Liver (tissue), 9 donors: ENCODE measurements around the gene CARHSP1. TPM values are rescaled to one million over a fixed set of nuclear protein-coding genes. Genes with fewer than 3 reads are reported as not detected.

Experiments used
- DNase-seq: peaks from one replicate; pipeline ENCODE4 v3.0.0-alpha.2; 2017; ENCODE audit warnings: low spot score
- H3K27ac ChIP-seq, 2 donors: one replicate each; pipeline ENCODE4 v1.7.0; 2013; ENCODE audit warnings: inconsistent platforms in 2 of 2, low read length in 2 of 2, control low read depth in 1 of 2, low read depth in 1 of 2, mild to moderate bottlenecking in 1 of 2
- H3K27me3 ChIP-seq, 4 donors: one replicate each; pipeline versions ENCODE4 v1.6.1 to v1.7.0; 2013; ENCODE audit warnings: low read length in 3 of 4, inconsistent platforms in 1 of 4, mild to moderate bottlenecking in 1 of 4, moderate library complexity in 1 of 4; ENCODE audit not compliant: control insufficient read depth in 4 of 4, insufficient read depth in 4 of 4
- H3K36me3 ChIP-seq, 4 donors: one replicate each; pipeline versions ENCODE4 v1.6.1 to v1.7.0; 2013; ENCODE audit warnings: low read length in 3 of 4, mild to moderate bottlenecking in 3 of 4, low read depth in 1 of 4, moderate library complexity in 1 of 4; ENCODE audit not compliant: control insufficient read depth in 4 of 4, insufficient read depth in 3 of 4
- H3K4me1 ChIP-seq, 4 donors: one replicate each; pipeline versions ENCODE4 v1.6.1 to v1.7.0; 2013; ENCODE audit warnings: low read length in 3 of 4, mild to moderate bottlenecking in 3 of 4, moderate library complexity in 1 of 4; ENCODE audit not compliant: control insufficient read depth in 4 of 4, insufficient read depth in 4 of 4
- H3K4me3 ChIP-seq, 3 donors: one replicate each; pipeline versions ENCODE4 v1.6.1 to v1.7.0; 2013; ENCODE audit warnings: low read length in 3 of 3, control low read depth in 1 of 3, low read depth in 1 of 3, mild to moderate bottlenecking in 1 of 3
- H3K9ac ChIP-seq, 2 donors: one replicate each; pipeline ENCODE4 v1.7.0; 2013; ENCODE audit warnings: low read length in 2 of 2, mild to moderate bottlenecking in 2 of 2, moderate library complexity in 2 of 2, control low read depth in 1 of 2, low read depth in 1 of 2
- H3K9me3 ChIP-seq, 4 donors: one replicate each; pipeline versions ENCODE4 v1.6.1 to v1.7.0; 2013; ENCODE audit warnings: low read length in 3 of 4; ENCODE audit not compliant: control insufficient read depth in 4 of 4
- CTCF ChIP-seq: fragments of 150-350 bp; IDR thresholded peaks from 2 replicates; pipeline ENCODE4 v1.5.1; 2017; ENCODE audit warnings: improper control_type of control experiment, low read depth, low read length; ENCODE audit not compliant: missing input control
- EGR1 ChIP-seq, 2 donors: IDR thresholded peaks; 2 replicates each; pipeline ENCODE4 v1.6.1; 2016 to 2018; ENCODE audit warnings: antibody characterized with exemption in 2 of 2, low read depth in 2 of 2
- HNF4A ChIP-seq, 2 donors: conservative IDR thresholded peaks; 2 replicates each; pipeline ENCODE4 v1.6.1; 2016; ENCODE audit warnings: antibody characterized with exemption in 2 of 2, mild to moderate bottlenecking in 2 of 2
- JUND ChIP-seq, 2 donors: IDR thresholded peaks; 2 replicates each; pipeline ENCODE4 v1.6.1; 2016; ENCODE audit warnings: antibody characterized with exemption in 2 of 2
- SP1 ChIP-seq: IDR thresholded peaks from 2 replicates; pipeline ENCODE4 v1.6.1; 2018; ENCODE audit warnings: antibody characterized with exemption, mild to moderate bottlenecking
- YY1 ChIP-seq: IDR thresholded peaks from 2 replicates; pipeline ENCODE4 v1.6.1; 2016; ENCODE audit warnings: antibody characterized with exemption, mild to moderate bottlenecking
- ZBTB33 ChIP-seq: IDR thresholded peaks from 2 replicates; pipeline ENCODE4 v1.6.1; 2016; ENCODE audit warnings: antibody characterized with exemption
- WGBS: extraction: QIAGEN DNeasy Blood & Tissue Kit; methylation state at CpG from one replicate; pipeline ENCODE4 v1.1.7; 2013; 5-methylcytosine and 5-hydroxymethylcytosine counted together
- polyA plus RNA-seq, 2 donors: library from polyadenylated mRNA; stranded (reverse) in 1 of 2; unstranded in 1 of 2; fragments of 200-250 nt in 1 of 2; fragments of >200 nt in 1 of 2; fragmentation: Nextera tagmentation in 1 of 2; extraction: Ambion mirVana in 1 of 2; gene quantifications; one replicate each; pipeline versions ENCODE4 v1.2.1 to v1.2.3, GENCODE V29; 2013 to 2015
- total RNA-seq, 2 donors: library from RNA; depleted of rRNA; stranded (reverse); fragments of >200 nt; gene quantifications; one replicate each; pipeline ENCODE4 v1.2.3, GENCODE V29; 2014
- TF ChIP-seq, protein P1 (sequence below): IDR thresholded peaks from 2 replicates; pipeline ENCODE4 v1.6.1; 2016; ENCODE audit warnings: antibody characterized with exemption
- TF ChIP-seq, protein P2 (sequence below): IDR thresholded peaks from 2 replicates; pipeline ENCODE4 v1.6.1; 2016; ENCODE audit warnings: antibody characterized with exemption, mild to moderate bottlenecking
- TF ChIP-seq, protein P3 (sequence below): IDR thresholded peaks from 2 replicates; pipeline ENCODE4 v1.6.1; 2016; ENCODE audit warnings: antibody characterized with exemption
- donor health status: healthy.
- donor health status: healthy.
- donor health status: healthy.
- donor health status: healthy.
- donor health status: healthy.

Gene CARHSP1
- total and polyA plus RNA-seq, 4 donors, result 81.2 to 162 (median 119) TPM

DNA sequence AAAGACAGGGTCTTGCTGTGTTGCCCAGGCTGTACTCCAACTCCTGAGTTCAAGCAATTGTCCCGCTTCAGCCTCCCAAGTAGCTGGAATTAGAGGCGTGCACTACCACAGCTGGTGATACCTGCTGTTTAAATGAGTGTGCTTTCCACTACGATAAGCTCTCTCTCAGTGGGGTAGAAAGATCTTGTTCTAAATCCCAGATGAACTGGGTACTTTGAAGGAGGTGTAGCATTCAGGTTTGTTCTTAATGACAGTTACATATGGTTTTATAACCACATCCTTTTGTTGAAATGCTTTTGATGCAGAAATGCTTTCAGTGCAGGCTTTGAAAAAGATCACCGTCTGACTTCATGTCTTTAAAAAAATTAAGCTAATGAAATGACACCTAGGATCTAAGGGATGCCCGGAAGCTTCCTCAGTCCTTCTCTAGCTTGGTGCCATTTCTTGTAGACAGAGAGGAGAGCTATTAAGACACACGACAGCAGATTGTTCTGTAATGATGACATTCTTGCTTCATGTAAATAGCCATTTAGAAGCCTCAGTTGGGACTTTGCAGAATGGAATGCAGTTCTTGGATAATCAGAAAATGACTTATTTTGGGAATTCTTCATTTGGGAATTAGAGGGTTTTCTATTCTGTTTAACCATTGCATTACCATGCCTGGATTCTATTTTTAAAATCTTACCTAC, 51.7 kb downstream of the CARHSP1 start:
- Histone ChIP-seq H3K27ac (no peak overlapping the region), H3K36me3 (peaks cover 33 to 66% (median 45%) of the 10 kb centered on the region in 4 donors), H3K9ac (no peak overlapping the region), H3K4me1 (peaks cover 0 to 3% (median 0%) of the 10 kb centered on the region in 4 donors), H3K4me3 (no peak overlapping the region), H3K27me3 (no peaks in the 10 kb centered on the region), H3K9me3 (no peaks in the 10 kb centered on the region)
- DNase-seq, result no peak
- TF ChIP-seq CTCF (no peak), HNF4A (conservative IDR thresholded peaks at IDR 0.05) (no peak)
- TF ChIP-seq, protein P1, sequence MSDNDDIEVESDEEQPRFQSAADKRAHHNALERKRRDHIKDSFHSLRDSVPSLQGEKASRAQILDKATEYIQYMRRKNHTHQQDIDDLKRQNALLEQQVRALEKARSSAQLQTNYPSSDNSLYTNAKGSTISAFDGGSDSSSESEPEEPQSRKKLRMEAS, result no peak
- TF ChIP-seq, protein P2, sequence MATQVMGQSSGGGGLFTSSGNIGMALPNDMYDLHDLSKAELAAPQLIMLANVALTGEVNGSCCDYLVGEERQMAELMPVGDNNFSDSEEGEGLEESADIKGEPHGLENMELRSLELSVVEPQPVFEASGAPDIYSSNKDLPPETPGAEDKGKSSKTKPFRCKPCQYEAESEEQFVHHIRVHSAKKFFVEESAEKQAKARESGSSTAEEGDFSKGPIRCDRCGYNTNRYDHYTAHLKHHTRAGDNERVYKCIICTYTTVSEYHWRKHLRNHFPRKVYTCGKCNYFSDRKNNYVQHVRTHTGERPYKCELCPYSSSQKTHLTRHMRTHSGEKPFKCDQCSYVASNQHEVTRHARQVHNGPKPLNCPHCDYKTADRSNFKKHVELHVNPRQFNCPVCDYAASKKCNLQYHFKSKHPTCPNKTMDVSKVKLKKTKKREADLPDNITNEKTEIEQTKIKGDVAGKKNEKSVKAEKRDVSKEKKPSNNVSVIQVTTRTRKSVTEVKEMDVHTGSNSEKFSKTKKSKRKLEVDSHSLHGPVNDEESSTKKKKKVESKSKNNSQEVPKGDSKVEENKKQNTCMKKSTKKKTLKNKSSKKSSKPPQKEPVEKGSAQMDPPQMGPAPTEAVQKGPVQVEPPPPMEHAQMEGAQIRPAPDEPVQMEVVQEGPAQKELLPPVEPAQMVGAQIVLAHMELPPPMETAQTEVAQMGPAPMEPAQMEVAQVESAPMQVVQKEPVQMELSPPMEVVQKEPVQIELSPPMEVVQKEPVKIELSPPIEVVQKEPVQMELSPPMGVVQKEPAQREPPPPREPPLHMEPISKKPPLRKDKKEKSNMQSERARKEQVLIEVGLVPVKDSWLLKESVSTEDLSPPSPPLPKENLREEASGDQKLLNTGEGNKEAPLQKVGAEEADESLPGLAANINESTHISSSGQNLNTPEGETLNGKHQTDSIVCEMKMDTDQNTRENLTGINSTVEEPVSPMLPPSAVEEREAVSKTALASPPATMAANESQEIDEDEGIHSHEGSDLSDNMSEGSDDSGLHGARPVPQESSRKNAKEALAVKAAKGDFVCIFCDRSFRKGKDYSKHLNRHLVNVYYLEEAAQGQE, result no peak
- WGBS, result 89% methylated on average over 6 of the region's 6 CpGs

- TF ChIP-seq EGR1 (IDR thresholded peaks at IDR 0.05; ENCODE audit: low read depth in 2 of 2) (no peak), SP1 (no peak), JUND (IDR thresholded peaks at IDR 0.05) (no peak), ZBTB33 (no peak), YY1 (no peak)
- TF ChIP-seq, protein P2, result no peak
- TF ChIP-seq, protein P3, sequence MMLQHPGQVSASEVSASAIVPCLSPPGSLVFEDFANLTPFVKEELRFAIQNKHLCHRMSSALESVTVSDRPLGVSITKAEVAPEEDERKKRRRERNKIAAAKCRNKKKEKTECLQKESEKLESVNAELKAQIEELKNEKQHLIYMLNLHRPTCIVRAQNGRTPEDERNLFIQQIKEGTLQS, result no peak
- Histone ChIP-seq H3K27me3 (no peaks in the 10 kb centered on the region), H3K4me3 (no peak overlapping the region), H3K27ac (no peak overlapping the region), H3K9ac (no peak overlapping the region), H3K36me3 (peaks cover 27 to 85% (median 58%) of the 10 kb centered on the region in 4 donors), H3K4me1 (peaks cover 0 to under 1% (median 0%) of the 10 kb centered on the region in 4 donors), H3K9me3 (no peaks in the 10 kb centered on the region)
- DNase-seq, result no peak
- 90% methylated on average over 14 of the region's 14 CpGs for WGBS
Observed at GRCh38 chr16:8814095-8814806, 54.6 kb downstream of the CARHSP1 start.
